Thoracic aorta (tissue), 2 donors: Measurements from ENCODE around the gene LAMTOR5. TPM values are rescaled to one million over a fixed set of nuclear protein-coding genes. Genes with fewer than 3 reads are reported as not detected.

ENCODE experiments used
- ATAC-seq: fragments of 150-250 bp; one replicate; pipeline ENCODE4 v1.8.0; 2017; ENCODE audit warnings: low read depth; ENCODE audit not compliant: insufficient number of reproducible peaks, low FRiP score
- DNase-seq: peaks from one replicate; pipeline ENCODE4 v3.0.0-alpha.2; 2020; ENCODE audit warnings: low spot score
- H3K27ac ChIP-seq, 2 donors: fragments of 200-600 bp; sonication (generic); 1 replicate in 1 of 2; 2 replicates in 1 of 2; pipeline ENCODE4 v1.5.1; 2016; ENCODE audit warnings: mild to moderate bottlenecking in 2 of 2, moderate library complexity in 2 of 2
- H3K27me3 ChIP-seq: fragments of 200-600 bp; sonication (generic); replicated peaks from 2 replicates; pipeline ENCODE4 v1.6.0; 2016; ENCODE audit warnings: mild to moderate bottlenecking; ENCODE audit not compliant: insufficient read depth
- H3K36me3 ChIP-seq: fragments of 200-600 bp; sonication (generic); one replicate; pipeline ENCODE4 v1.5.1; 2016
- H3K4me1 ChIP-seq, 2 donors: fragments of 200-600 bp; sonication (generic); 1 replicate in 1 of 2; 2 replicates in 1 of 2; pipeline versions ENCODE4 v1.5.1 to v1.6.0; 2016; ENCODE audit warnings: low read depth in 2 of 2, mild to moderate bottlenecking in 1 of 2; ENCODE audit not compliant: control insufficient read depth in 1 of 2
- H3K4me3 ChIP-seq: fragments of 200-600 bp; sonication (generic); 2 replicates; pipeline ENCODE4 v1.5.1; 2016; ENCODE audit warnings: mild to moderate bottlenecking
- H3K9me3 ChIP-seq: fragments of 200-600 bp; sonication (generic); 2 replicates; pipeline ENCODE4 v1.5.1; 2016
- CTCF ChIP-seq: fragments of 200-600 bp; sonication (generic); IDR thresholded peaks from one replicate; pipeline ENCODE4 v1.5.1; 2019; ENCODE audit warnings: antibody characterized with exemption
- total RNA-seq, 2 donors: library from RNA; depleted of rRNA; stranded (reverse); fragments of >200 nt; gene quantifications; one replicate each; pipeline versions ENCODE4 v1.1.0 to v1.2.3, GENCODE V29; 2016

LAMTOR5 gene
- total RNA-seq, 2 donors from 2014 or later, result 76.6 to 95.2 TPM

- Histone ChIP-seq H3K27me3 (no peaks in the 10 kb centered on the region), H3K4me3 (no peak overlapping the region), H3K27ac (peak overlapping the region in 1 of 2 donors; percentile 0), H3K9me3 (no peaks in the 10 kb centered on the region), H3K4me1 (peaks cover 0 to 12% of the 10 kb centered on the region in 2 donors), H3K36me3 (peaks cover 26% of the 10 kb centered on the region)
- TF ChIP-seq CTCF, result no peak
- ATAC-seq (no peak), DNase-seq (no peak)
These were observed 26.7 kb downstream of the LAMTOR5 start for GRCh38 chr1:110380672-110381283.

DNA sequence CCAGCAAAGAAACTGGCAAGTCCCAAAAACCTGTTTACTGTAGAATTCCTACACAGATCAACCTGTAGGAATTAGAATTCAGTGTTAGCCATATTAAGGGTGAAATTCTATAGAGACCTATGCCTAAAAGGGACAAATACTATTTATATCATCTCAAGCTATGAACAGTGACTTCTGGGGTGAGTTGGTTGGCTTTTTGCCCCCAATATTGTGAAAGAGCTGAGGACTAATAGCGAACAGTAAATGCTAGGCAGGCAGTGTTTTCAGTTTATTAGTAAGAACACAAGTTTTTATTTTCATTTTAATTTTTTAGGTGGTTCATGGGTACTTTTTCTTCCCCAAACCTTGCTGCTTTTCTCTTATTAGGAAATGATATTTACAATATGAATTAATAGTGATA, 32.0 kb downstream of the LAMTOR5 start:
- no peaks in the 10 kb centered on the region for H3K27me3 ChIP-seq
- no peaks in the 10 kb centered on the region for H3K4me1 ChIP-seq
- no peak overlapping the region for H3K27ac ChIP-seq
- no peak for DNase-seq
- no peak for ATAC-seq
- peaks cover 34% of the 10 kb centered on the region for H3K36me3 ChIP-seq
- H3K4me3 ChIP-seq, result no peak overlapping the region
- TF ChIP-seq CTCF, result no peak
- H3K9me3 ChIP-seq, result no peaks in the 10 kb centered on the region

GRCh38 chr1:110370827-110371226, 36.7 kb downstream of the LAMTOR5 start:
- no peak for DNase-seq
- H3K27me3 ChIP-seq, result no peaks in the 10 kb centered on the region
- no peak overlapping the region for H3K27ac ChIP-seq
- H3K9me3 ChIP-seq, result no peaks in the 10 kb centered on the region
- peaks cover 12% of the 10 kb centered on the region for H3K36me3 ChIP-seq
- TF ChIP-seq CTCF, result no peak
- no peak for ATAC-seq
- H3K4me1 ChIP-seq, result no peaks in the 10 kb centered on the region
- no peak overlapping the region for H3K4me3 ChIP-seq

- Histone ChIP-seq H3K4me3 (no peak overlapping the region), H3K4me1 (no peaks in the 10 kb centered on the region), H3K27me3 (no peaks in the 10 kb centered on the region), H3K27ac (no peak overlapping the region), H3K9me3 (no peaks in the 10 kb centered on the region), H3K36me3 (no peaks in the 10 kb centered on the region)
- no peak for ATAC-seq
- TF ChIP-seq CTCF, result no peak
- no peak for DNase-seq
These were observed 43.3 kb downstream of the LAMTOR5 start for GRCh38 chr1:110364221-110364620.

- H3K4me3 ChIP-seq, result no peak overlapping the region
- DNase-seq, result no peak
These were observed 45.6 kb downstream of the LAMTOR5 start for GRCh38 chr1:110361856-110362255.

More at GRCh38 chr1:110361856-110362255, 45.6 kb downstream of the LAMTOR5 start:
- Histone ChIP-seq H3K27me3 (no peaks in the 10 kb centered on the region), H3K9me3 (no peaks in the 10 kb centered on the region), H3K36me3 (no peaks in the 10 kb centered on the region), H3K27ac (no peak overlapping the region), H3K4me1 (peaks cover 0 to 2% of the 10 kb centered on the region in 2 donors)
- no peak for ATAC-seq
- no peak for TF ChIP-seq CTCF
